Measurements from ENCODE around the gene HSPD1. TPM values are rescaled to one million over a fixed set of nuclear protein-coding genes. Genes with fewer than 3 reads are reported as not detected.

Gene HSPD1
- 198 and 574 TPM in 2 replicates for total RNA-seq

DNA sequence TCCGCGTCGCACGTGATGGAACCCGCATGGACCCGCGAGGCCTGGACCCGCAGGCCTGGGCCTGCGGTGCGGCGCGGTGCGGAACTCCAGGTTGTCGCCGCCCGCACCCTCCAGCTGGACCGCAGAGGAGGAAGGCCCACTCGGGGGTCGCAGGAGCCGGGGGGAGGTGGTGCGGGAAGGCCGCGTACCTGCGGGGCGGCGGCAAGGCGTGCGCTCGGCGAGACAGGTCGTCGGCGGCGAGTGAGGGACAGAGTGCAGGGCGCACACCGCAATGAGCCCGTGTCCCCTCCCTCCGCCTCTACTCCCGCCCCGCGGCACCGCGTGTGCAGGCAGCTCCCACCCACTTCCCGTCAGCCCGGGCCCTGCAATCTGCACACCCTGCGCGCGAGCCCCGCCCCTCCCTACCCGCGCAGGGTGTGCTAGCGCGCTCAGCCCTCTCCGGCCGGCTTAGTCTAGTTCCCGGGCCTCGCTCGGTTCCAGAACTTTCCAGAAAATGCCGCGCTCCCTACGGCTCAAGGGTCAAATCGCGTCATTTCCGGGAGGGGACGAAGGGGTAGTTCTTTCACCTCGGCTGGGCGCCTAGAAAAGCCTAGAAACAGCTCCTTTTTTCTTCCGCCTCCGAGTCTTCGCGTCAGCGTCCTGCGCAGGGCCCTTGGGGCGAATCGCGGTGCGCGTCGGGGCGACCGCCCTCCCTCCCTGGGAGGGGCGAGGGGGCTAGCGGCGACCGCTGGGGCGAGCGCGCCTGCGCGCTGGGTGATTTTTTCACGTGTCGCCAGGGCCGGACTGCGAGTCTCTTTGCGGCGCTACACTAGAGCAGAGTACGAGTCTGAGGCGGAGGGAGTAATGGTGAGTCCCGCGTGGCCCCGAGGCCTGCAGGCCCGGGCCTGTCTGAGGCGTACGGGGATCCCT is at the start of gene HSPD1, which contains the start of gene HSPE1:
Gene HSPD1 (minus strand): TSS at position 247 of the 909 bp plus-strand sequence. CDS start 992 bp downstream, outside the sequence.
Gene HSPE1 (plus strand): TSS at position 786 of the 909 bp plus-strand sequence. CDS start 58 bp downstream, at position 844.

DNA sequence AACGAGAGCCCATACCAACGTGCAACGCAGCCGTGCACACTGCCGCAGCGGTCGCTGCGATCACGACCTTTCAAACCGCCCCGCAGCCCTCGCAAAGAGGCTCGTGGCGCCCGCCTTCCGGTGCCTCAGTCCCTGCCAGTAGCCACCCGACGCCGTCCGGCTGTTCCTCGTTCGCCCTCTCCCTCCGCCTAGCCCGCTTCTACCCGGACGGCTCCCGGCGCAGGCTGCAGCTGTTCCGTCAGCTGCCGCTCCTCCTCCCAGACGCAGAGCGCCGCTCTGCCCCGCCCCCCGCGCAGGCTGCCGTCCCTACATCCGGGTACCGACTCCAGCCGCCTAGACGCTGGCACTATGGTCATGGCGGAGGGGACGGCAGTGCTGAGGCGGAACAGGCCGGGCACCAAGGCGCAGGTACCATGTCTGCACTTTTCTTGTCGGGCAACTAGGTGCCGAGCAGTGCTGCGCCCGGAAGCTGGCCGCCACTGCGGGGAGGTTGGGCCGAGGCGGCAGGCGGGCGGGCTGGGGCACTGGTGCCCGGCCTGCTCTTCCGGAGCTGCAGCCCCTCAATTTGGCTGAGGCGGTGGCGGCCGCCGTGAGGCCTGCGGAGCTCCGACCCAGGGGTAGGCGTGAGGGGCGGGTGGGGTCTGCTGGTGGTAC is 16.2 kb upstream of the HSPD1 start, which contains the start of gene MOB4:
Gene MOB4 (plus strand): TSS at position 328 of the 654 bp plus-strand sequence. CDS start 21 bp downstream, at position 349.

DNA sequence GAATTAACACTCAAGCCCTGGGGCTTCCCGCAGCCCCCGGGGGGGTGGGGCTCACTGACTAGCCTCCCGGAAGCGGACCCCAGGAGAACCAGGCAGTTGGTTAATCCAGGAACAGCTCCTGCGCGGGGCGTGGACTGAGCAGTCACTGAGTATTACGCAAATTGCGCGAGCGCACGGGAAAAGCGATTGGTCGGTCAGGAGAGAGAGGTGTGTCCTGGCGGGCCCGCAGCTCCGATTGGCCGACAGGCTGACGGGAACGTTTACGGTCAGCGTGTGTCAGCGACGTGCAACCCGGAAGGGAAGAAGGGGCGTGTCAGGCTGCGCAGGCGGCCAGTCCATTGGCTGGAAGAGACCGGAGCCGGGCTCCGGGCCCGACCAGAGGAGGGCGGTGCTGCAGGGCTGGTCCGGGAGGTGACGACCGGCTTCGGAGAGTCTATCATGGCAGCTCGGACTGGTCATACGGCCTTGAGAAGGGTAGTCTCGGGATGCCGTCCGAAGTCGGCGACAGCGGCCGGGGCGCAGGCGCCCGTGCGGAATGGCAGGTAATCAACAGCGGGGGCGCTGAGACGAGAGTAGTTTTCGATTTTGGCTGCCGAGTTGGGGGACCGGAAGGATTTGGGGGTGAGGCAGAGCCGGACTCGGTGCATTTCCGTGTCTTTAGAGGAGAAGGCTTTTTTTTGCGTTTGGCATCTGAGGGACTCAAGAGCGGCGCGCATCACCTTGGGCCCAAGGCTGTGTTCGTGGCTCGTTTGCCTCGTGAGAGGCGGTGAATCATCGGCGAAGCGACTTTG is 46.3 kb downstream of the HSPD1 start, which contains the start of gene COQ10B:
Gene COQ10B (plus strand): TSS at position 430 of the 791 bp plus-strand sequence. CDS start 9 bp downstream, at position 439.

Other genes starting within 250 kb of the HSPD1 start
- 15.8 and 17.8 TPM in 2 replicates for gene ANKRD44, start 189.1 kb downstream of the HSPD1 start, total RNA-seq
- gene SF3B1, start 64.8 kb downstream of the HSPD1 start, total RNA-seq: 152 and 211 TPM in 2 replicates
- gene COQ10B, start 46.3 kb downstream of the HSPD1 start, total RNA-seq: 67.9 and 68.2 TPM in 2 replicates
- 132 and 357 TPM in 2 replicates for gene HSPE1, start 539 bp upstream of the HSPD1 start, total RNA-seq
- 36.1 and 45.1 TPM in 2 replicates for gene MOB4, start 16.2 kb upstream of the HSPD1 start, total RNA-seq
- gene RFTN2, start 175.7 kb upstream of the HSPD1 start, total RNA-seq: 0.58 and 3.7 TPM in 2 replicates
- 2.3 and 6.1 TPM in 2 replicates for gene MARS2, start 205.5 kb upstream of the HSPD1 start, total RNA-seq

All from regular cardiac myocyte (primary cell).